Activated gamma-delta T cell treated with Interleukin-2 at 50 U/mL for 16 hours (primary cell): ENCODE results near the gene TEDC2.

Source experiments
- DNase-seq: peaks from one replicate; pipeline ENCODE4 v3.0.0-alpha.2; 2020

TEDC2 gene

DNA sequence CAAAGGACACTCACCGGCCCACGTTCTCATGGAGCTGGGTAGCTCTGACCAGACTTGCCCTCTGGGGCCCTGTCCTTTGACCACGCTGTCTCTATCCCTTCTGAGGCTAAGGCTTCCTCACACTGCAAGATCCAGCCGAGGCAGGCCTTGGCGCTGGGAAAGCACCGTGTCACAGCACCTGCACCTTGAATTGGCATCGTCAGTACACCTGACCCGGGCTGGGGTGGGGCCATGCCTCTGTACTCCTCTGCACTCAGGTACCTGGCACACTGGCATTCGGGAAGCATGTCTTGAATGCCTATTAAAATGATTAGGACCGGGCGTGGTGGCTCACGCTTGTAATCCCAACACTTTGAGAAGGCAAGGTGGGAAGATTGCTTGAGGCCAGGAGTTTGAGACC, 21.0 kb downstream of the TEDC2 start:
- DNase-seq, result no peak

GRCh38 chr16:2481676-2482075, 21.8 kb downstream of the TEDC2 start:
- no peak for DNase-seq

- DNase-seq, result no peak
These were observed 22.3 kb downstream of the TEDC2 start for GRCh38 chr16:2482249-2482648.

- no peak for DNase-seq
These were observed 23.0 kb downstream of the TEDC2 start for GRCh38 chr16:2482708-2483534.

DNA sequence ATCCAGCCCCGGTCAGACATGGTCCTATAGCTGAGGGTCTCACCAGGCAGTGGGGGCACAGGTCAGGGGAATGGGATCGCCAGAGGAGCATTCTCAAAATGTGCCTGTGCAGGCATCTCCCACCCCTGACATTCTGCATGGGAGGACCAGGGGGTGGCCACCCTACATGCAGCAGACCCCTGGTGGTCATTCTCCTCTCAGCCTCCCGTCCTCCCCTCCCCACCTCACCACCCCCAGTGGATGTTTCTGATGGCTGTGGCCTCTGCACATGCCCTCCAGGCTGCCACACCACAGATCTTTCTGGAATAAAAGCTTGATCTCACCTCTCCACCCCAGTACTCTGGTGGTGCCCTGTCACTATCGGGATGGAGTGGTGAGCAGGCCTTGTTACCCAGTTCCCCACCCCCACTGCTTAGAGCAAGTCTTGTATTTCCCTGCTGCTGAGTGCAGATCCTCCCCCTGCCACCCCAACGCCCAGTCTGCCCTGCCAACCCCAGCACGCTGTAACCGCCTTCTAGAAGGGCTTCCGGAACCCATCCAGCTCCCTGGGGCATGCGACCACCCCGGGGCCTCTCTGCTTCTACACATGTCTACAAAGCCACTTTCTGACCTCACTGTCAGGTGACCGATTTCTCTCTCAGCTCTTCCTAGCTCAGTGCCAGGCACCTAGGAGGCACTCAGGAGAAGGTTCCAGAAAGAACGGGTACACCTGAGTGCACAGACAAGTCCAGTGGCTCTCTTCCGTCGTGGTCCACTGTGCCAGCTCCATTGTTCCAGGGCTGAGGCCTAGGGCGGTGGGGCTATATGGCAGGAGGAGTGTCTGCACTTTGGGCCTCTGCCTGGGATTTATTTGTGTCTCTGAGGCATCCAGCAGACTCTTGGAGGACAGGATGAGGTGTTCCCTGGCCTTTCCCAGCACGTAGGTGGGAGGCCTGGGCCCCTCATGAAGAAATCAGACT, 24.3 kb downstream of the TEDC2 start:
- DNase-seq, result no peak

GRCh38 chr16:2484898-2485508, 25.1 kb downstream of the TEDC2 start:
- DNase-seq, result no peak

DNA sequence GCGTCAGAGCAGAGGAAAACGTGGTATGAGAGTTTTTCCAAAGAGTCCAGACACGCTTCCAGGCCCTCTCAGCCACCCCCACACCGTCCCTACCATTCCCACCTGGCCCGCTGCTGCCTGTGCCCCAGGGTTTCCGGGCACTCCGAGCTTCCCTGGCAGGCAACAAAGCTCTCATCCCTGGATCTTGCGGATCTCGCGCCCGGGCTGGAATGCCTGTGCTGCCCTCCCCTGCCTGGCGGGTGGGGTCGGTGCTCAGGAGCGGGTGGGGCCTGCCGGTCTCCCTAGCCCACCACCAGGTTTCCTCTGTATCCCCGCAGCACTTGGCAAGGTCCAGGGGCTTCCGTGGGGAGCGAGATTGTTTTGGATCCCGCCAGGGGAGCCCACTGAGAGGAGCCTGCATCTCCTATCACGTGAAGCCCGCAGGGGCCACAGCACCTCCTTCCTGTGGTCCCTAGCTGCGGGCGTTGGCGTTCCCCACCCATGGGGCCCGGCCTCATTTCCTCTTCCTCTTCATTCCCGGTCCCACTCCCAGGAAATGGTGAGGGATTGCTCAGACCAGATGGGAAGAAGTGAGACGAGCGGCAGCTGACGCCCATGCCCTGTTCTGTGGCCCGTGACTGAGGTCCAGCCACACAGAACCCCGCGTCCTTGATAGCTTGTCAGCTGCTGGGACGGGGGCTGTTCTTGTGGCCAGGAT, 26.1 kb downstream of the TEDC2 start:
- no peak for DNase-seq

GRCh38 chr16:2486645-2487516, 27.0 kb downstream of the TEDC2 start:
- peak; percentile 72 for DNase-seq

DNA sequence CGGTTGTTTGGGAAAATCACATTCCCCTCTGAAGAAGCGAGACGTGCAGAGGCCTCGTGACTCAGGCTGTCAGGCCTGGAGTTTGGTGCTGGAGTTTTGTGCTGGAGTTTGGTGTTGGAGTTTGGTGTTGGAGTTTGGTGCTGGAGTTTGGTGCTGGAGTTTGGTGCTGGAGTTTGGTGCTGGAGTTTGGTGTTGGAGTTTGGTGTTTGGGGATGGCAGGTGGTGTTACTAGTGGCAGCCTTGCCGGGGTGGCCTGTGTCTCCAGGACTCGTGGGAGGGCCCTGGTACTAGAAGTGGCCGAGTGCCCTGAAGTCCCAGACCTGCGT, 27.6 kb downstream of the TEDC2 start:
- no peak for DNase-seq

DNA sequence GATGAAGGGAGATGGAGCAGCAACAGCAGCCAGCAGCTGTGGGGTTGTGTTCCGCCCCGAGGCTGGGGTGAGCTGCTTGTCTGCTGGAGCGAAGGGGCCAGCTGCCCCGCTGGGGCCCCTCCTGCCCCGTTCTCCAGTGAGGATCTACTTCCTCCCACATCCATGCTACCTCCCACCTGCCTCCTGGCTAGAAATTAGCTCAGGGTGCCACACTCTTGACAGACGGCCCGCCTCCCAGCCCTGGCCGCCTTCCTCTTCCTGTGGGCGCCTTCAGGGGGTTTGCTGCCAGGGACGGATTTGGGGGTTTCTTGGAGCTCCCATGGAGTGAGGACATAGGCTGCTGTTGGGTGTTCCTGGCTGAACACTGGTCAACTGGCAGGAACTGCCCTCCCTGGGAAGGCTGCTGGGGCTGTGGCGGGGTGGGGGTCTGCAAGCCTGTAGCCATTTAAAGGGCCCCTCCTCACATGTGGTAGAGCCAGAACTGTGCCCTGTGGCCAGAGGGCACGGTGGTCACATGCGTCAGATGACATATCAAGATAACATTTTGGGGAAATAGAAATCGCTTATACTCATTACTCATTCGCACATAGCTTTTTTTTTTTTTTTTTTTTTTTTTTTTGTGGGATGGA, 28.1 kb downstream of the TEDC2 start:
- DNase-seq, result no peak

DNA sequence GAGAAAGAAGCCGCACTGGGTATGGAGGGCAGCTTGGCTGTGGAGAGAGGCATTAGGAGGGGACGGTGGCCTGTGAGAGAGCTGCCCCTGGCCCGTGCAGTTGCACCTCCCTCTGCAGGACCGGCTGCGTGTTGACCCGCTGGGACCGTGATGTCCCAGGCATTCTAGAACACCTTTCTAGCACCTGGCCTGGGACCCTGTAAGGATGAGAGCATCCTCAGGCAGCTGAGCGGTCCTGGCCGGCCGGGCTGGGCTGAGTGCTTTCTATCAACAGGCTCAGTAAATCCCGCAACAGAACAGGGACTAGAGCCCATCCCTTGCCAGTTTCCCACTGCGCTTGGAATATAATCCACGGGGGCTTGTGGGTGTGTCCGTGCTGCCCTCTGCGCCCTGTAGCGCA, 29.7 kb downstream of the TEDC2 start:
- DNase-seq, result no peak

DNA sequence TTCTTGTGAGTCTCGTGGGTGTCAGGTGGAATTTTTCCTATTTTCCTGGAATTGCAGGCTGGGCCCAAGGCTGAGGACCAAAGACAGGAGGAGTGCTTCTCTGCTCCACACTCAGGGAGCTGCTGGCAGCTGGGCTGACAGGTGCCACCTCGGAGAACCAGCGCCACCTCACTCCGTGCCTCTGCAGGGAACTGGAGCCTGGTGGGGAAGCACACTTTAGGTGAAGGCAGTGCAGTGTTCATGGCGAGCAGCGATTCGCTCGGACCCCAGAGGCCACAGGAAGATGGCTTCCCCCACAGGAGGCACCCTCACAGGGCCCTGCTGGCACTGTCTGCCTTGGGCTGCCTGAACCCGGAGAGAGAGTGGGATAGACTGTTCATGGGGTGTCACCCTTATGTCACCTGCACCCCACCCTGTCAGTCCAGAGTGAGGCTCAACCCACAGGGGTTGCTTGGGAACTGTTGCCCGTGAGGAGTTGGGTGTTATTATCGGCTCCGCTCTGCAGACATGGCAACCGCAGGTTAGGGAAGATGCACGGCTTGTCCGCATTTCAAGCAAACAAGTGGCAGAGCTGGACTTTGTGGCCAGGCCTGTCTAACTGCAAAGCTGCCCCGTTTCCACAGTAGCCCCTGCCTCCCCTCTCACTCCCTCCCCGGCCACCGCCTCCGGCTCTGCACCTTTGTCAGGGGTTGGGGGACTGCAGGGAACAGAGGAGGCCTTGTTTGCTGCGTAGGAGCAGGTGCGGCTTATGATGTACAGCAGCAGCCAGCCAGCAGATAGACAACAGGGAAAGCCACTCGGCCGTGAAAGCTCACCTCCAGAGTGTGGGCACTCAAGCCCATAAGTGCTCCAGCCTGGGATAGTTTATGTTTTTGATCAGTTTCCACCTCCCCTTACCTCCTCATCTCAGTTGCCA, 30.5 kb downstream of the TEDC2 start:
- no peak for DNase-seq

- no peak for DNase-seq
These were observed 32.4 kb downstream of the TEDC2 start for GRCh38 chr16:2492292-2492691.

- DNase-seq, result no peak
These were observed 33.7 kb downstream of the TEDC2 start for GRCh38 chr16:2493605-2494004.

DNA sequence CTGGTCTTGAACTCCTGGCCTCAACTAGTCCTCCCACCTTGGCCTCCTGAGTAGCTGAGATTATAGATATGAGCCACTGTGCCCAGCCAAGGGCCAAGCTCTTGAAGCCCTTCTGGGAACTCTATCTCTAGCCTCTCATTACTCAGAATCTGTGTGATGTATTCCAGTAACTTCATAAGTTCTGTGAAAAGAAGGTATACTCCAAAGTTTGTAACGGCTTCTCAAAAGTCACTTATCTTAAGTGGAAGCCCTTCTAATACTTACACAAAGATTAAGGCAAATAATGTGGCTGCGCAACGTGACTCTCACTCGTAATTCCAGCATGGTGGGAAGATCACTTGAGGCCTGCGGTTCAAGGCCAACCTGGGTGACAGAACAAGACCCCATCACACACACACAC, 34.7 kb downstream of the TEDC2 start:
- no peak for DNase-seq

DNA sequence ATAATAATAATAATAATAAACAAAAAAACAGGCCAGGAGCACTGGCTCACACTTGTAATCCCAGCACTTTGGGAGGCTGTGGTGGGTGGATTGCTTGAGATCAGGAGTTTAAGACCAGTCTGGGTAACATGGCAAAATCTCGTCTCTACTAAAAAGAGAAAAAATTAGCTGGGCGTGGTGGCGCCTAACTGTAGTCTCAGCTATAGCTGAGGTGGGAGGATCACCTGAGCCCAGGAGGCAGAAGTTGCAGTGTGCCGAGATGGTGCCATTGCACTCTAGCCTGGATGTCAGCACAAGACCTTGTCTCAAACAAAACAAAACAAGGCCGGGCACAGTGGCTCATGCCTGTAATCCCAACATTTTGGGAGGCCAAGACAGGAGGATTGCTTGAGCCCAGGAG, 35.1 kb downstream of the TEDC2 start:
- DNase-seq, result no peak

- DNase-seq, result no peak
These were observed 36.6 kb downstream of the TEDC2 start for GRCh38 chr16:2496223-2497115.

DNA sequence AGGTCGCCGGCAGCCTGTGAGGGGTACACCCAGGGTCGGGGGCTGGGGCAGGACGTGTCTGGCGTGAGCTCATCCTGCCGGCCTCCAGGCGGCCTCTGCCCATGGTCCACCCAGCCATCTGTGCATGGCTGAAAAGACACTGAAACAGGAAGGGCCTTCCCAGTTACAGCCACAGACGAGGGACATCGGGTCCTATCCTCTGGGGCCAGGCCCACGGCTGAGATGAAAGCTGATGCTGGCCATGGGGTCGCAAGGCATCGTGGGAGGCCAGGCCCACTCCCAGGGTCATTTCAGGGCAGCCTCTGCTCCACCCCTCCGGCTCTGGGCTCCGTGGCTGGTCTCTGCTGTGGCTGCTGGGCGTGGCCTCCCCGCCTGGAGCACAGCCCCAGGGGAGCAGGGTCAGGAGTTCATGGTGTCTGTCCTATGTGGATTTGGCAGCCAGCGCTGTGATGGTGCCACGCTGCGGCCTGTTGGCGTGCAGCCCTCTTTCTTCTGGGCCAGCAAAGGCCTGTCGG, 37.3 kb downstream of the TEDC2 start:
- no peak for DNase-seq
